SJSA1 (cell line): Measurements from ENCODE around the gene SLC22A3. TPM values are rescaled to one million over a fixed set of nuclear protein-coding genes. Genes with fewer than 3 reads are reported as not detected.

Experiments
- DNase-seq, 2 experiments: peaks; one replicate each; pipeline ENCODE4 v3.0.0-alpha.2; 2015 to 2020; ENCODE audit warnings: low spot score in 2 of 2, low read depth in 1 of 2
- H3K27ac ChIP-seq: fragments of 250-450 bp; sonication (Bioruptor Pico); 2 replicates; pipeline ENCODE4 v1.5.1; 2020; ENCODE audit warnings: mild to moderate bottlenecking, moderate library complexity
- H3K27me3 ChIP-seq: fragments of 250-450 bp; sonication (Bioruptor Pico); replicated peaks from 2 replicates; pipeline ENCODE4 v1.5.1; 2020; ENCODE audit warnings: mild to moderate bottlenecking, moderate library complexity
- H3K36me3 ChIP-seq: fragments of 250-450 bp; sonication (Bioruptor Pico); 2 replicates; pipeline ENCODE4 v1.5.1; 2020; ENCODE audit warnings: mild to moderate bottlenecking
- H3K4me1 ChIP-seq: fragments of 250-450 bp; sonication (Bioruptor Pico); replicated peaks from 2 replicates; pipeline ENCODE4 v1.6.1; 2021; ENCODE audit warnings: mild to moderate bottlenecking
- H3K4me3 ChIP-seq: fragments of 250-450 bp; sonication (Bioruptor Pico); 2 replicates; pipeline ENCODE4 v1.5.1; 2020; ENCODE audit warnings: mild to moderate bottlenecking
- H3K9me3 ChIP-seq: fragments of 250-450 bp; sonication (Bioruptor Pico); replicated peaks from 2 replicates; pipeline ENCODE4 v1.5.1; 2020; ENCODE audit warnings: mild to moderate bottlenecking
- total RNA-seq: library from RNA; depleted of rRNA; stranded (reverse); fragments of >200 nt; shearing (Covaris generic); gene quantifications from 2 replicates; pipeline ENCODE4 v1.2.3, GENCODE V29; 2014

The SLC22A3 gene
- total RNA-seq, 1 experiment from 2014 or later, result not detected

GRCh38 chr6:160347259-160348222 lies 637 bp upstream of the SLC22A3 start:
- Histone ChIP-seq H3K27ac (no peak overlapping the region), H3K27me3 (no peaks in the 10 kb centered on the region), H3K4me3 (no peak overlapping the region), H3K36me3 (no peaks in the 10 kb centered on the region), H3K9me3 (peaks cover 5% of the 10 kb centered on the region), H3K4me1 (no peaks in the 10 kb centered on the region)
- no peak for DNase-seq

- Histone ChIP-seq H3K4me1 (no peaks in the 10 kb centered on the region), H3K4me3 (no peak overlapping the region), H3K27ac (no peak overlapping the region), H3K36me3 (no peaks in the 10 kb centered on the region), H3K27me3 (no peaks in the 10 kb centered on the region), H3K9me3 (peaks cover 5% of the 10 kb centered on the region; the same call in 1 of the 2 replicates)
- DNase-seq, result no peak
These were observed 853 bp downstream of the SLC22A3 start for GRCh38 chr6:160349020-160349441.

- DNase-seq, result no peak
These were observed 1.7 kb downstream of the SLC22A3 start for GRCh38 chr6:160349814-160350350.

GRCh38 chr6:160353950-160354496 lies 5.8 kb downstream of the SLC22A3 start:
- H3K4me1 ChIP-seq, result no peaks in the 10 kb centered on the region
- H3K36me3 ChIP-seq, result no peaks in the 10 kb centered on the region
- DNase-seq, result no peak
- H3K9me3 ChIP-seq, result no peaks in the 10 kb centered on the region
- H3K4me3 ChIP-seq, result no peak overlapping the region
- H3K27ac ChIP-seq, result no peak overlapping the region
- H3K27me3 ChIP-seq, result no peaks in the 10 kb centered on the region

More at GRCh38 chr6:160349814-160350350, 1.7 kb downstream of the SLC22A3 start:
- Histone ChIP-seq H3K4me3 (no peak overlapping the region), H3K9me3 (peaks cover 5% of the 10 kb centered on the region; the same call in 1 of the 2 replicates), H3K4me1 (no peaks in the 10 kb centered on the region), H3K27ac (no peak overlapping the region), H3K36me3 (no peaks in the 10 kb centered on the region), H3K27me3 (no peaks in the 10 kb centered on the region)

- no peaks in the 10 kb centered on the region for H3K36me3 ChIP-seq
- H3K27me3 ChIP-seq, result no peaks in the 10 kb centered on the region
- no peaks in the 10 kb centered on the region for H3K4me1 ChIP-seq
- DNase-seq, result no peak
- no peak overlapping the region for H3K4me3 ChIP-seq
- H3K27ac ChIP-seq, result no peak overlapping the region
- no peaks in the 10 kb centered on the region for H3K9me3 ChIP-seq
These were observed 6.8 kb downstream of the SLC22A3 start for GRCh38 chr6:160355001-160355400.

- no peak overlapping the region for H3K27ac ChIP-seq
- no peaks in the 10 kb centered on the region for H3K9me3 ChIP-seq
- H3K36me3 ChIP-seq, result no peaks in the 10 kb centered on the region
- H3K27me3 ChIP-seq, result no peaks in the 10 kb centered on the region
- H3K4me3 ChIP-seq, result no peak overlapping the region
- DNase-seq, result no peak
- no peaks in the 10 kb centered on the region for H3K4me1 ChIP-seq
These were observed 8.0 kb downstream of the SLC22A3 start for GRCh38 chr6:160356074-160356744.

GRCh38 chr6:160357088-160357487 lies 8.9 kb downstream of the SLC22A3 start:
- H3K36me3 ChIP-seq, result no peaks in the 10 kb centered on the region
- no peaks in the 10 kb centered on the region for H3K27me3 ChIP-seq
- no peaks in the 10 kb centered on the region for H3K9me3 ChIP-seq
- DNase-seq, result no peak
- H3K27ac ChIP-seq, result no peak overlapping the region
- H3K4me3 ChIP-seq, result no peak overlapping the region
- H3K4me1 ChIP-seq, result no peaks in the 10 kb centered on the region

- Histone ChIP-seq H3K4me3 (no peak overlapping the region), H3K27me3 (no peaks in the 10 kb centered on the region), H3K36me3 (no peaks in the 10 kb centered on the region), H3K9me3 (no peaks in the 10 kb centered on the region), H3K4me1 (no peaks in the 10 kb centered on the region), H3K27ac (no peak overlapping the region)
- no peak for DNase-seq
These were observed 10.3 kb downstream of the SLC22A3 start for GRCh38 chr6:160358225-160359119.

- DNase-seq, result no peak
- Histone ChIP-seq H3K27me3 (no peaks in the 10 kb centered on the region), H3K4me3 (no peak overlapping the region), H3K36me3 (no peaks in the 10 kb centered on the region), H3K27ac (no peak overlapping the region), H3K9me3 (no peaks in the 10 kb centered on the region), H3K4me1 (no peaks in the 10 kb centered on the region)
These were observed 12.8 kb downstream of the SLC22A3 start for GRCh38 chr6:160360955-160361354.

GRCh38 chr6:160362556-160362955 lies 14.4 kb downstream of the SLC22A3 start:
- Histone ChIP-seq H3K4me1 (no peaks in the 10 kb centered on the region), H3K9me3 (no peaks in the 10 kb centered on the region), H3K27ac (no peak overlapping the region), H3K36me3 (no peaks in the 10 kb centered on the region), H3K27me3 (no peaks in the 10 kb centered on the region), H3K4me3 (no peak overlapping the region)
- DNase-seq, result no peak

GRCh38 chr6:160363016-160363996 lies 15.1 kb downstream of the SLC22A3 start:
- Histone ChIP-seq H3K4me1 (no peaks in the 10 kb centered on the region), H3K9me3 (no peaks in the 10 kb centered on the region), H3K27ac (no peak overlapping the region), H3K4me3 (no peak overlapping the region), H3K36me3 (no peaks in the 10 kb centered on the region), H3K27me3 (no peaks in the 10 kb centered on the region)
- DNase-seq, result no peak

- Histone ChIP-seq H3K36me3 (no peaks in the 10 kb centered on the region), H3K9me3 (no peaks in the 10 kb centered on the region), H3K27me3 (no peaks in the 10 kb centered on the region), H3K4me3 (no peak overlapping the region), H3K27ac (no peak overlapping the region), H3K4me1 (no peaks in the 10 kb centered on the region)
- DNase-seq, result no peak
These were observed 16.9 kb downstream of the SLC22A3 start for GRCh38 chr6:160365117-160365516.
